Measurements from ENCODE around the gene DAZ3.
"Not testable (repeated sequence)": the region's sequence is repeated elsewhere in the genome, so short reads cannot be mapped to it uniquely, and the experiment has no call there.

DAZ3 gene, protein sequence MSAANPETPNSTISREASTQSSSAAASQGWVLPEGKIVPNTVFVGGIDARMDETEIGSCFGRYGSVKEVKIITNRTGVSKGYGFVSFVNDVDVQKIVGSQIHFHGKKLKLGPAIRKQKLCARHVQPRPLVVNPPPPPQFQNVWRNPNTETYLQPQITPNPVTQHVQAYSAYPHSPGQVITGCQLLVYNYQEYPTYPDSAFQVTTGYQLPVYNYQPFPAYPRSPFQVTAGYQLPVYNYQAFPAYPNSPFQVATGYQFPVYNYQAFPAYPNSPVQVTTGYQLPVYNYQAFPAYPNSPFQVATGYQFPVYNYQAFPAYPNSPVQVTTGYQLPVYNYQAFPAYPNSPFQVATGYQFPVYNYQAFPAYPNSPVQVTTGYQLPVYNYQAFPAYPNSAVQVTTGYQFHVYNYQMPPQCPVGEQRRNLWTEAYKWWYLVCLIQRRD

GRCh38 chrY:24813293-24813692 is at the start of gene DAZ3:
DAZ3 (minus strand) TSS chrY:24813393; CDS start chrY:24813185, 208 bp downstream.
- in situ Hi-C loops (cut with MboI; ENCODE audit: low sequenced_read_pairs), result not testable (repeated sequence)

GRCh38 chrY:24833619-24834018 is 20.4 kb upstream of the DAZ3 start, which contains the start of gene DAZ4:
DAZ4 (plus strand) TSS chrY:24833919; CDS start chrY:24834127, 208 bp downstream.
- in situ Hi-C loops (cut with MboI; ENCODE audit: low sequenced_read_pairs), result not testable (repeated sequence)

- in situ Hi-C loops (cut with MboI; ENCODE audit: low sequenced_read_pairs), result not testable (repeated sequence)
Observed at GRCh38 chrY:24825069-24825468, 11.9 kb upstream of the DAZ3 start.

DNA sequence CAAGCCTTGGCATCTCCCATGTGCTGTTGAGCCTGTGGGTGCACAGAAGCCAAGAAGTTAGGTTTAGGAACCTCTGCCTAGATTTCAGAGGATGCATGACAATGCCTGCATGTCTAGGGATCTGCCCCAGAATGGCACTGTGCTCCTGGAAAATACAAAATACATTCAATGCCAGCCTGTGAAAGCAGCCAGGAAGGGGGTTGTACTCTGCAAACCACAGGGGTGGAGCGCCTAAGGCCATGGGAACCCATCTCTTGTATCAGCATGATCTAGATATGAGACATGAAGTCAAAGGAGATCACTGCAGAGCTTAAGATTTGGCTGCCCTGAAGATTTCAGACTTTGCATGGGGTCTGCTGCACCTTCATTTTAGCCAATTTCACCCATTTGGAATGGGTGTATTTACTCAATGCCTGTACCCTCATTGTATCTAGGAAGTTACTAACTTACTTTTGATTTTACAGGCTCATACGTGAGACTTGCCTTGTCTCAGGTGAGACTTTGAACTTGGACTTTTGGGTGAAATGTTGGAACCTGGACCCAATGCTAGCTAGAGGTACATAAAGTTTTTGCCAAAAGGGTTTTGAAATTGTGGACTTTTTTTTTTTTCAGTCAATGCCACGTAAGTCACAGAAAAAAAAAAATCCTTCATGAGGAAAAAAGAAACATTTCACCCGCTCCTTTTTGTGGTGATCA is 11.1 kb upstream of the DAZ3 start:
- in situ Hi-C loops (cut with MboI; ENCODE audit: low sequenced_read_pairs), result not testable (repeated sequence)

DNA sequence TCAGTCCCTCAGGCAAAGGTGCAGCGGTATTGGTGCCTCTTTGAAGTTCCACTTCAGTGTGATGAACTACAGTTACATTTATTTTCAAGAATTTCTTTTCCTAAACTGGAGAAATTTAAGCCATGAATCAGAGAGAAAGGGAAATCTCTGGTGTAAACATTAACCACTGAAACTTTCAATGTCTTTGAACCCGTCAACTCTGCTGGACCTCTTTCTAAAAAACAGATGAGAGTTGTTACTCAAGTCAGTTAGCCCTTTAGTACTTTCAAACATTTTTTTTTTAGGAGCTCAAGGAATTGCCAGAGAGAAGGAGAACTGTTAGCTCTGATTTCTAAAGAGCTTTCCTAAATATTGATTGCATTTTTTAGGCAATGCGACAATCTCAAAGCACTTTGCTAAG is 8.6 kb upstream of the DAZ3 start:
- in situ Hi-C loops (cut with MboI; ENCODE audit: low sequenced_read_pairs), result not testable (repeated sequence)
